NAMALWA (cell line): Measurements from ENCODE around the gene SH3BP1.
"Not testable (repeated sequence)": the region's sequence is repeated elsewhere in the genome, so short reads cannot be mapped to it uniquely, and the experiment has no call there.

Experiments used
- DNase-seq: peaks from one replicate; pipeline ENCODE4 v3.0.0-alpha.2; 2015; ENCODE audit warnings: low spot score

Gene SH3BP1

DNA sequence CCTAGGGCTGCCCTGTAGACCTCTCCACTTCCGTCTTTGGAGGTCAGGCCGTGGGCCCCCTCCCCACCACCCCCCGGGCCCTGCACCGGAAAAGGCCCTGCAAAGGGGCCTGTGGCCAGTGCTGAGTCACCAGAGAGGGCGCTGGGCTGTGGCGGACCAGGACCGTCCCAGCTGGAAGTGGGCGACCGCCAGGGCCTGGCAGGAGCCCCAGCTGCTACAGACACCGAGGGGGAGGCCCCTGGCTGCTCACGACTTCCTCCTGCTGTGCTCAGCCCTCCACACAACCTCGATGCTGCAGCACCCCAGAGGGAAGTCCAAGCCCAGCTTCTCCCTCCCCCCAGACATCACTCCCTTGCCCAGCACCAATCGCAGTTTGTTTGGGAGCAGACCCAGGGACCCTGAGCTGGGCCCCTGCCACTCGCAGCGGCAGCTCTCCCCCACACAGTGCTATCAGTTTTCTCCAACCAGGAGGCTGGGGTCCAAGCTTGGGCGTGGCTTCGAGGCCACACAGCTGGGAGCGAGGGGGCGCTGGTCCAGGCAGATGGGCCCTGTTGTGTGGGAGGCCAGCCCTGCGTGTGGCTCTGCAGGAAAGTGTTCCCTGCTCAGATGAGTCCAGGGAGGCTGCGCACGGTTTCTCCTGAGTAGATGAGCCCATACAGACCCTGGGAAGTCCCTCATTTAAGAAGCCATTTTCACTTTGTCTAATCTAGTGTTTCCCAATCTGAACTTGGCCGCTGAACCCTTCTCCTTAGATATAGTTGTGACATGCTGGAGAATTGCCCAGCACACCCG is 5.6 kb upstream of the SH3BP1 start:
- DNase-seq, result peak; percentile 71

GRCh38 chr22:37634417-37634924 is 5.0 kb upstream of the SH3BP1 start:
- DNase-seq, result no peak

DNA sequence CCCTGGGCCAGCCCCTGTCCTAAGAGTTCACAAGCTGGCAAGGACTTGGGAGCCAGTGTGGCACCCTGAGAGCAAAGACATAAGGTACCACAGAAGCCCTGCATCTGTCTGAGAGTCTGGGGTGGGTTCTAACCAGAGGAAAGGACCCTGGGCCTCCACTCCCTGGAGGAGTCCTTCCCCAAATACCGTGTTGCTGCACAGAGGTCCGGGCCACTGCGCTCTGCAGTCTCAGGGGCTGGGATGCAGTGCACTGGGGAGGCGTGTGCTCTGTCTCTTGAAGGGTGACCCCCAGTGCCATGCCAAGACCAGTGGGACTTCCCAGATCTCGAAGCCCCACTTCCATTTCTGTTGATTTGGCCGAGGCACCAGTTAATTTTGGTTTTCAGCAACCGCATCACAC is 4.3 kb upstream of the SH3BP1 start:
- no peak for DNase-seq

DNA sequence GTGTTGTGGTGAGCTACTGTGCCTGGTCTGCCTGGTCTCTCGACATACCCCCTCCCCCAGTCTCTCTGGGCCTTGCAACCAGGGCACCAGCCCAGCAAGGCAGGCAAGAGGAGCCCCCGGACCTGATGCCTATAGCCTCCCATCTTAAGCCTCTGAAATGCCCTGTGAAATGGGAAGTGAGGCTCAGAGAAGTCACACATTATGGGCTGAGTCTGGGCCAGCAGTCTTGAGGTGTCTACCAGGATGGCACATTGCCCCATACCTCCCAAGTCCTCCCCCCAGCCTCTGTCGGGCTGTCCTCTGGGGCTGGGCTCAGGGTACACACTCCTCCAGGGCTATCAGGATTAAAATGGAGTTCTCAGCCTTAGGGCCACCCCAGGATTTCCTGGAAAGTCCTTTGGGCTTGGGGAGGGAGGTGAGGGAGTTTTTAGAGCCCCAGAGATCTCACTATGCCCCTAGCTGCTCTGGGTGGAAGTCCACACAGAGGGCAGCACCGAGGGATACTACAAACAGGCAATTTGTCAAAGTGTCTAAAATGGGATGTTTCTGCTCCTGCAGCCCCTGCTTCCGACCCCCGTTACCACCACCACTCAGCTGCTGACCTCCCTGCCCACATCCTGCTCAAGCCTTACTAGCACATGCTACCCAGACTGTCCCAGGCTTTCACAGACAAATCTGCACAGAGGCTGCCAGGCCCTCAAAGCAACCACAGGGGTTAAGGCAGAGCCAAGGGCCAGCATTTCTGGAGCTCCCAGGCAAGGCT is 3.1 kb upstream of the SH3BP1 start:
- no peak for DNase-seq

- DNase-seq, result no peak
Observed at GRCh38 chr22:37636949-37637273, 2.6 kb upstream of the SH3BP1 start.

GRCh38 chr22:37638391-37639069 is 939 bp upstream of the SH3BP1 start:
- no peak for DNase-seq

DNA sequence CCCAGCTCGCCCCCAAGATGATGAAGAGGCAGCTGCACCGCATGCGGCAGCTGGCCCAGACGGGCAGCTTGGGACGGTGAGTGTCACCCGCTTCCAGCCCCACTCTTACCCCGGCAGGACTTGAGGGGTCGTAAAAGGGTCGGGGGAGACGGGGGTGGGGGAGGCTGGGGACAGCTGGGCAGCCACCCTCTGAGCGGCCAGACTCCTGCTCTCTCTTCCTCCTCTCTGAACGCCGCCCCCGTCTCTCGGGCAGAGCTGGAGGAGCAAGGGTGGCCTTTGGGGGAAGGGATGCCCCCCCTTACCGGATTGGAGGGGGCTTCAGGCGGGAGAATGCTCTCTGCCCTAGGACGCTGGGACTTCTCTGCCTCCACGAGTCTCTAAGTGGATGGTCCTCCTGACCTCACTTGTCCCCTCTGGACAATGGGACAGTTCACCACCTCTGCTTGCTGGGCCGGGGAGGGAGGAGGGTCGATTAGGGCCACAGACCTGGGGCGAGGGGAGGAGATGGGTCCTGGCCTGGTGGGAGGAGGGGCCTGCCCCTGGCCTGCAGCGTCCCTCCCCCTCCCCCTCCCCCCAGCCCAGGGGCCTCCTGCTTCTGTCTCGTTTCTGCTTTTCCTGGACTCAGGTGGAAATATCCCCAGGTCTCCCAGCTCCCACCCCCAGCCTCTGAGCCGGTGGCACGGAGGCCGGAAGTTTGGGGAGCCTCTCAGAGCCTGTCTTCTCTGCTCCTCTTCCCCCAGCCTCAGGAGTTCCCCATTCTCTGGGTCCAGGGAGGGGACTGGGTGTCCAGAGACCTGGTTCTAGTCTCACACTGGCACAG is 512 bp downstream of the SH3BP1 start:
- peak; percentile 48 for DNase-seq

GRCh38 chr22:37640591-37641560 is 1.4 kb downstream of the SH3BP1 start:
- no peak for DNase-seq

DNA sequence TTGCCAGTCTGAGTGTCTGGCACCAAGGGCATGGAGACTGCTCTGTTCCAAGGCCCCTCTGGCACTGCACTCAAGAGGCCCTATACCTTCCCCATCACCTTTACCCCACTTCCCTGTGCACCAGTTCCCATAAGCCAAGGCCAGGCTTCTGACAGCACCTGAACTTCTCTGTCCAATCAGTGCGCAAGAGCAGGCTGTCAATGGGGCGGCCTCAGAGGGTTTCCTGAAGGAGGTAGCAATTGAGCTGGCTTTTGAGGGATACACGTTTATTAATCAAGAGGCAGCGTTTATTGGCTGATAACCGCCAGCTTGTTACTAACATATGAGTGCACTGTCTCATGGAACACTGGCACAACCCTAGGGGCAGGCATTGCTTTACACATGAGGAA is 2.1 kb downstream of the SH3BP1 start:
- DNase-seq, result no peak

DNA sequence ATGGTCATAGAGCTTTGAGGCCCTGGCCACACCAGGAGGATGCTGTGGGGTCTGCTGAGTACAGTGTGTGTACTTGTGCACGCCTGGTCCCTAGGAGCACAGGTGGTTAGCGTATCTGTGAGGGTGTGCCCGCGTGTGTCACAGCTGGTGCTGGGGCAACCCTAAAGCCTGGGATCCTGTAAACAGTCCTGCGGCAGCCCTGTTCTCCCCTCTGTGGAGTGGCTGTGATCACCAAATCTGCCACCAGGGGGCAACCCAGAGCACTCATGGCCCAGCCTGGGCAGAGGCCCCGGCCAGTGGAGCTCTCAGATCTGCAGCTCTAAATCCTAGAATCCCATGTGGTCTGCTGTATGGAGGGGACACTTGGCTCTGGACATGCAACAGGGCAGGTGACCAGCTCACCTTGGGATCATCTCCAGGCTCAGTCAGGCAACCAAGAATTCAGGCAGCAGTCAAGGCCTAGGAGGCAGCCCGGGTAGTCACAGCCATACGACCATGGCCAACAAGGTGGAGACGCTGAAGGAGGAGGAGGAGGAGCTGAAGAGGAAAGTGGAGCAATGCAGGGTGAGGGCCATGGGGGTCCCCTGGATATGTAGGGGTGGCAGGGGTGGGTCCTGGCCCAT is 3.9 kb downstream of the SH3BP1 start:
- DNase-seq, result peak; percentile 89

GRCh38 chr22:37647317-37647716 is 7.8 kb downstream of the SH3BP1 start:
- no peak for DNase-seq

GRCh38 chr22:37647928-37648327 is 8.5 kb downstream of the SH3BP1 start:
- DNase-seq, result no peak

GRCh38 chr22:37650463-37651136 is 11.1 kb downstream of the SH3BP1 start:
- no peak for DNase-seq

DNA sequence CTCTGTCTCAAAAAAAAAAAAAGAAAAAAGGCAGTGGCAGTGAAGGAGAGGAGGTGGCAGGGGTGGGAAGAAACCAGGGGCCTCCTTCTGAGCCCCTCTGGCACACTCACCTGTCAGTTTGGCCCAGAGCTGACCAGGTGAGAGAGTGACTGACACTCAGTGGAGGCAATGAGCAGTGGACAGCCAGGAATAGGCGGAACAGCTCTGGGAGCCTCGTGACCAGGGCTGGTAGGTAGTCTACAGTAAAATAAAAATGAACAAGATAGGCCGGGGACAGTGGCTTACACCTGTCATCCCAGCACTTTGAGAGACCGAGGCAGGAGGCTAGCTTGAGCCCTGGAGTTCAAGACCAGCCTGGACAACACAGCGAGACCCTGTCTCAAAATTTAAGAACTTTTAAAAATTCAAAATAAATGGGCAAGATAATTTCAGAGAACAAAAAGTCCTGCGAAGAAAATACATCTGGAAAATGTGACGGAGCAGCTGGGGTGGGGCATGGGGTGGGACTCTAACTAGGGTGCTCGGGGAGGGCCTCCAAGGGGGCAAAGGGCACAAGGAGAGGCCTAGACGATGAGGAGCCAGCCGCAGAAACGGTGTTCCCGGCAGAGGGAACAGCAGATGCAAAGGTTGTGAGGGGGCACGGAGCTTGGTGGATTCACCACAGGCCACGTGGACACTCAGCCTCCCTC is 15.2 kb downstream of the SH3BP1 start:
- DNase-seq, result no peak

- no peak for DNase-seq
Observed at GRCh38 chr22:37655252-37655563, 15.7 kb downstream of the SH3BP1 start.

DNA sequence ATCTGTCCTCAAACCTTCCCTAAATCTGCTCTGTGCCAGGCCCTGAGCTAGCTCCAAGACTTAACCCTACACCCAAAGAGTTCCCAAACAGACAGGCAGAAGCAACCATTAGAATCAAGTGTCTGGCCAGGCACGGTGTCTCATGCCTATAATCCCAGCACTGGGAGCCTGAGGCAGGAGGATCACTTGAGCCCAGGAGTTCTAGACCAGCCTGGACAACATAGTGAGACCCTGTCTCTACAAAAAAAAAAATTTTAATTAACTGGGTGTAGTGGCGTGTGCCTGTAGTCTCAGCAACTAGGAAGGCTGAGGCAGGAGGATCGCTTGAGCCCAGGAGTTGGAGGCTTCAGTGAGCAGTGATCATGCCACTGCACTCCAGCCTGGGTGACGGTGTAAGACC is 17.1 kb downstream of the SH3BP1 start:
- DNase-seq, result not testable (repeated sequence)

GRCh38 chr22:37657590-37658132 is 18.2 kb downstream of the SH3BP1 start:
- no peak for DNase-seq

- peak; percentile 99 for DNase-seq
Observed at GRCh38 chr22:37658133-37659065, 18.9 kb downstream of the SH3BP1 start, which contains the start of gene PDXP. TSS of gene PDXP (plus strand) at chr22:37658723. CDS start at chr22:37658783, 60 bp downstream.
